ENCODE data around the gene MPP1.

The MPP1 gene

GRCh38 chrX:154738011-154738738, 67.1 kb downstream of the MPP1 start:
- H3K56ac ChIP-seq (ENCODE audit: low read length), result no peak overlapping the region
- no peak overlapping the region for H2BK5ac ChIP-seq (ENCODE audit: low read length)
- 100% methylated on average over 1 of the region's 8 CpGs for WGBS (ENCODE audit: extremely low coverage, insufficient coverage, low lambda C conversion rate)
- no peaks in the 10 kb centered on the region for H3K27me3 ChIP-seq (ENCODE audit: insufficient read depth, low read length, poor library complexity)
- H3K36me3 ChIP-seq (ENCODE audit: control insufficient read depth, insufficient read depth, low read length), result no peaks in the 10 kb centered on the region
- no peak overlapping the region for H3K4me3 ChIP-seq (ENCODE audit: low read length)
- DNase-seq, result no peak
- H3K4me1 ChIP-seq (ENCODE audit: control insufficient read depth, low read depth, low read length), result no peaks in the 10 kb centered on the region
- H4K5ac ChIP-seq (ENCODE audit: low read length), result no peak overlapping the region
- H3K79me2 ChIP-seq (ENCODE audit: control insufficient read depth, insufficient read depth, low read length), result no peaks in the 10 kb centered on the region
- no peak overlapping the region for H3K4me2 ChIP-seq (ENCODE audit: low read length)
- no peak overlapping the region for H4K8ac ChIP-seq (ENCODE audit: low read depth, low read length)
- no peak overlapping the region for H3K9ac ChIP-seq (ENCODE audit: low read length)
- H3K27ac ChIP-seq (ENCODE audit: low read depth, low read length), result no peak overlapping the region
- H2BK120ac ChIP-seq (ENCODE audit: low read depth, low read length), result no peak overlapping the region
- no peak overlapping the region for H3K23ac ChIP-seq (ENCODE audit: low read length)
- no peak overlapping the region for H2AK5ac ChIP-seq (ENCODE audit: low read length)
- no peaks in the 10 kb centered on the region for H3K79me1 ChIP-seq (ENCODE audit: low read length)
- no peak overlapping the region for H2BK15ac ChIP-seq (replicated peaks; ENCODE audit: low read depth)
- H3K4ac ChIP-seq (ENCODE audit: low read depth, low read length), result no peak overlapping the region
- no peak overlapping the region for H3K18ac ChIP-seq (ENCODE audit: low read length)

DNA sequence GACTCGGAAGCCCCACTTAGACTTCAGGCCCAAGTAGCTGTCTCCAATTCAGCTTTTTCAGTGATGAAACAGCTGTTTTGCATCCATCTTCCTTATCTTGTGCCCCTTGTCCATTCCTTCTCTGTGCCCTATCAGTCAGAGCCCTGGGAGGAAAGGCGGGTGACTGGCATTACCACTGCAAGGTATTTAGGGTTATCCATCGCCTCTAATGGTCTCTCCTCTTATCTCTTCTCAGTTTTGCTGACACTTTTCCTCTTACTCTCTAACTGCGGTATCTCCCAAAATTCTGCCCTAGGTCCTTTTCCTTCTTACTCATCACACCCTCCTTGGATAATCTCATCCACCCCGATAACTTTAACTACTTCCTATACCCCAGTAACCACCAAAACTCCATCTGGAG, 68.1 kb downstream of the MPP1 start:
- Histone ChIP-seq H3K4me2 (ENCODE audit: low read length) (no peak overlapping the region), H3K27ac (ENCODE audit: low read depth, low read length) (no peak overlapping the region), H2BK5ac (ENCODE audit: low read length) (no peak overlapping the region), H4K5ac (ENCODE audit: low read length) (no peak overlapping the region), H3K18ac (ENCODE audit: low read length) (no peak overlapping the region), H3K79me1 (ENCODE audit: low read length) (no peaks in the 10 kb centered on the region), H3K56ac (ENCODE audit: low read length) (no peak overlapping the region), H2AK5ac (ENCODE audit: low read length) (no peak overlapping the region), H2BK120ac (ENCODE audit: low read depth, low read length) (no peak overlapping the region), H3K9ac (ENCODE audit: low read length) (no peak overlapping the region), H3K27me3 (ENCODE audit: insufficient read depth, low read length, poor library complexity) (no peaks in the 10 kb centered on the region), H3K4me3 (ENCODE audit: low read length) (no peak overlapping the region), H2BK15ac (replicated peaks; ENCODE audit: low read depth) (no peak overlapping the region), H3K36me3 (ENCODE audit: control insufficient read depth, insufficient read depth, low read length) (no peaks in the 10 kb centered on the region), H4K8ac (ENCODE audit: low read depth, low read length) (no peak overlapping the region), H3K23ac (ENCODE audit: low read length) (no peak overlapping the region), H3K4ac (ENCODE audit: low read depth, low read length) (no peak overlapping the region), H3K4me1 (ENCODE audit: control insufficient read depth, low read depth, low read length) (no peaks in the 10 kb centered on the region), H3K79me2 (ENCODE audit: control insufficient read depth, insufficient read depth, low read length) (no peaks in the 10 kb centered on the region)
- 100% methylated on average over 1 of the region's 5 CpGs for WGBS (ENCODE audit: extremely low coverage, insufficient coverage, low lambda C conversion rate)
- DNase-seq, result no peak

DNA sequence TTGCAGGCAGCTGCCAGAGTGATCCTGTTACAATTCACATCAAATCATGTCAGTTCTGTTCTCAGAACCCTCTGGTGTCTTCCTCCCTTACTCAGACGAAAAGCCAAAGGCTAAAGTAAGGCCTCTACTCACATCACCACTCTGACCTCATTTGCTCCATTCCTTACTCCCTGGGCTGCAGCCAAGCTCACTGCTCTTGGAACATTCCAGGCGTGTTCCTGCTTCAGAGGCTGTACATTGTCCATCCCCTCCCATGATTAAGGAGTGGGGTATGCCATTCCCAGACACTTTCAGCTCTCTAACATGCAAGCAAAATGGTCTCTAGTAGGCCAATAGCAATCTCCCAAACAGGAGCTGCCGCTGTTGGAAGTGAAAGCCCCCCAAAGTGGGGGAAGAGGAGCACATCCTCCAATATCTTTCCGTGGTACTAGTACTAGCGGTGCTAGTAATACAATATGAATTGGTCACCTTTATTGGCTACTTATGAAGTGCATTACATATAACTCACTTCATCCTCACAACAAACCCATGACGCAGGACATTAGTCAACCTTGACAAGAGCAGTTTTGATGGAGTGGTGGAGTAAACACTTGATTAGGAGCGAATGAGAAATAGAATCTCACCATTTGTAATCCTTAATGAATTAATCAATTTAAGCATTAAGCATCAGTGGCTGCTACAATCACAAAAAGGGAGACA, 69.4 kb downstream of the MPP1 start:
- H3K4me3 ChIP-seq (ENCODE audit: low read length), result no peak overlapping the region
- no peaks in the 10 kb centered on the region for H3K36me3 ChIP-seq (ENCODE audit: control insufficient read depth, insufficient read depth, low read length)
- H3K27ac ChIP-seq (ENCODE audit: low read depth, low read length), result no peak overlapping the region
- no peak for DNase-seq
- no peak overlapping the region for H3K23ac ChIP-seq (ENCODE audit: low read length)
- no peak overlapping the region for H4K5ac ChIP-seq (ENCODE audit: low read length)
- no peak overlapping the region for H2AK5ac ChIP-seq (ENCODE audit: low read length)
- no peak overlapping the region for H2BK15ac ChIP-seq (replicated peaks; ENCODE audit: low read depth)
- H3K27me3 ChIP-seq (ENCODE audit: insufficient read depth, low read length, poor library complexity), result no peaks in the 10 kb centered on the region
- WGBS (ENCODE audit: extremely low coverage, insufficient coverage, low lambda C conversion rate), result no CpG with 5 or more reads among the region's 7 CpGs
- no peaks in the 10 kb centered on the region for H3K79me2 ChIP-seq (ENCODE audit: control insufficient read depth, insufficient read depth, low read length)
- H3K56ac ChIP-seq (ENCODE audit: low read length), result no peak overlapping the region
- H3K9ac ChIP-seq (ENCODE audit: low read length), result no peak overlapping the region
- H4K8ac ChIP-seq (ENCODE audit: low read depth, low read length), result no peak overlapping the region
- H3K4me1 ChIP-seq (ENCODE audit: control insufficient read depth, low read depth, low read length), result no peaks in the 10 kb centered on the region
- no peaks in the 10 kb centered on the region for H3K79me1 ChIP-seq (ENCODE audit: low read length)
- no peak overlapping the region for H2BK120ac ChIP-seq (ENCODE audit: low read depth, low read length)
- H3K18ac ChIP-seq (ENCODE audit: low read length), result no peak overlapping the region
- no peak overlapping the region for H2BK5ac ChIP-seq (ENCODE audit: low read length)
- H3K4ac ChIP-seq (ENCODE audit: low read depth, low read length), result no peak overlapping the region
- H3K4me2 ChIP-seq (ENCODE audit: low read length), result no peak overlapping the region

GRCh38 chrX:154734061-154734781, 71.1 kb downstream of the MPP1 start:
- H3K23ac ChIP-seq (ENCODE audit: low read length), result no peak overlapping the region
- no peaks in the 10 kb centered on the region for H3K79me2 ChIP-seq (ENCODE audit: control insufficient read depth, insufficient read depth, low read length)
- no peak overlapping the region for H3K56ac ChIP-seq (ENCODE audit: low read length)
- H2BK120ac ChIP-seq (ENCODE audit: low read depth, low read length), result no peak overlapping the region
- DNase-seq, result no peak
- H3K27ac ChIP-seq (ENCODE audit: low read depth, low read length), result no peak overlapping the region
- H4K5ac ChIP-seq (ENCODE audit: low read length), result no peak overlapping the region
- H3K9ac ChIP-seq (ENCODE audit: low read length), result no peak overlapping the region
- WGBS (ENCODE audit: extremely low coverage, insufficient coverage, low lambda C conversion rate), result no CpG with 5 or more reads among the region's 8 CpGs
- H4K8ac ChIP-seq (ENCODE audit: low read depth, low read length), result no peak overlapping the region
- H3K4me3 ChIP-seq (ENCODE audit: low read length), result no peak overlapping the region
- no peak overlapping the region for H2BK5ac ChIP-seq (ENCODE audit: low read length)
- H2AK5ac ChIP-seq (ENCODE audit: low read length), result no peak overlapping the region
- H2BK15ac ChIP-seq (replicated peaks; ENCODE audit: low read depth), result no peak overlapping the region
- H3K18ac ChIP-seq (ENCODE audit: low read length), result no peak overlapping the region
- no peaks in the 10 kb centered on the region for H3K36me3 ChIP-seq (ENCODE audit: control insufficient read depth, insufficient read depth, low read length)
- no peaks in the 10 kb centered on the region for H3K79me1 ChIP-seq (ENCODE audit: low read length)
- H3K4me2 ChIP-seq (ENCODE audit: low read length), result no peak overlapping the region
- no peaks in the 10 kb centered on the region for H3K4me1 ChIP-seq (ENCODE audit: control insufficient read depth, low read depth, low read length)
- no peak overlapping the region for H3K4ac ChIP-seq (ENCODE audit: low read depth, low read length)
- H3K27me3 ChIP-seq (ENCODE audit: insufficient read depth, low read length, poor library complexity), result no peaks in the 10 kb centered on the region

DNA sequence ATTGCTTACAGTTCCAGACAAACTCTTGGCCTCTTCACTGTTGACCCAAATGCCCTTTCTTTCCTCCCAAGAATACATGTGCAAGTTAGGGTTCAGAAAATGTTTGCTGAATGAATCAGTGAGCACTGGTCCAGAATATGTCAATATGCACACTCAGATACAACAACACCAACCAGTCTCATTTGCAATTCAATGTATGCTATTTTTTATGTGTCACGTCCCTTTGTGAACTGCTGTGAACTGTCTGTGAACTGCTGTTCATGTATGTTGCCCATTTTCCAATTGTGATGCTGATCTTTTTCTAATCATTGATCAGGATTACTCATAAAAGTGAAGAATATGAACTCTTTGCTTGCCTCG, 72.2 kb downstream of the MPP1 start:
- no peaks in the 10 kb centered on the region for H3K4me1 ChIP-seq (ENCODE audit: control insufficient read depth, low read depth, low read length)
- H4K5ac ChIP-seq (ENCODE audit: low read length), result no peak overlapping the region
- H3K27me3 ChIP-seq (ENCODE audit: insufficient read depth, low read length, poor library complexity), result no peaks in the 10 kb centered on the region
- H3K4ac ChIP-seq (ENCODE audit: low read depth, low read length), result no peak overlapping the region
- H3K23ac ChIP-seq (ENCODE audit: low read length), result no peak overlapping the region
- no peaks in the 10 kb centered on the region for H3K36me3 ChIP-seq (ENCODE audit: control insufficient read depth, insufficient read depth, low read length)
- no peak for DNase-seq
- no peaks in the 10 kb centered on the region for H3K79me1 ChIP-seq (ENCODE audit: low read length)
- H2BK15ac ChIP-seq (replicated peaks; ENCODE audit: low read depth), result no peak overlapping the region
- no peak overlapping the region for H2BK120ac ChIP-seq (ENCODE audit: low read depth, low read length)
- H3K4me2 ChIP-seq (ENCODE audit: low read length), result no peak overlapping the region
- H2BK5ac ChIP-seq (ENCODE audit: low read length), result no peak overlapping the region
- H3K56ac ChIP-seq (ENCODE audit: low read length), result no peak overlapping the region
- no peaks in the 10 kb centered on the region for H3K79me2 ChIP-seq (ENCODE audit: control insufficient read depth, insufficient read depth, low read length)
- WGBS (ENCODE audit: extremely low coverage, insufficient coverage, low lambda C conversion rate), result no CpG with 5 or more reads among the region's 2 CpGs
- no peak overlapping the region for H3K4me3 ChIP-seq (ENCODE audit: low read length)
- no peak overlapping the region for H2AK5ac ChIP-seq (ENCODE audit: low read length)
- H3K27ac ChIP-seq (ENCODE audit: low read depth, low read length), result no peak overlapping the region
- H3K9ac ChIP-seq (ENCODE audit: low read length), result no peak overlapping the region
- no peak overlapping the region for H3K18ac ChIP-seq (ENCODE audit: low read length)
- no peak overlapping the region for H4K8ac ChIP-seq (ENCODE audit: low read depth, low read length)

All from mesendoderm (in vitro differentiated cells).